ENCODE data around the gene SLC16A14. TPM values are rescaled to one million over a fixed set of nuclear protein-coding genes. Genes with fewer than 3 reads are reported as not detected.

The SLC16A14 gene
- polyA plus RNA-seq, 3 donors = 5.0 to 8.2 (median 7.6) TPM

DNA sequence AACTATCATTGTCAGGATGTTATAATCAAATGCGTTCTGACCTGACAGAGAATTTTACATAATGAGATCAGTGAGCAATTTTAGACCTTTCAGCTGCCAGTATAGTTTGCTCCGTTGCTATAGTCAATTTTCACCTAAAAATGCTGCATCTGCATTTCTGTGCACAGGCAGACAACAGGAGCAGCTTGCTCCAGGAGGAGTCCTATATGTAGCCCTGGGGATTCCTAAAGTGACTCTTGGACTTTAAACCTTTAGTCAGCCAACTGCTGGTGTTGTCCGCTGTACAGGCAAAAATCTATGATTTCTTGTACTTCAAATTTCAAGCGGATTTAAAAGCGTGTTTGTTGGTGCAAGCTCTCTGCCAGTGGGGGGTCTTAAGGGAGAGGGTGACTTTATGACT lies 25.7 kb downstream of the SLC16A14 start:
- no peak for DNase-seq (ENCODE audit: low read depth in 3 of 3, low spot score in 2 of 3)

DNA sequence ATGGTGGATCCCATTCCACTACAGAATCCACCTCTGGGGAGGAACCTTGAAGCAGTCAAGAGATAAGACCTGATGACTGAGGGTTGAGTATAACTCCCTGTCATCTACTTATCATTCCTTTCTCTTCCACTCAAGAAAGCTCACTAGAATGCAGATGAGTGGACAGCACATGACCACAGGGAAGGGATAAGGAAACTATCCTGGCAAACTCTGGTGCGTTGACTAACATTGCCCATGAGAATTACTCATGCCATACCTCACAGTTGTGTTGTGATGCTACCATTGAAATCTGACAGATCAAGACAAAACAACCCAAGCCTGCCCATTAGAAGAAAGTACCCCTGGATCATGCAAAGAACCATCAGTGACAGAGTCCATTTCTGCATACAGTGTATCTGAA lies 26.5 kb downstream of the SLC16A14 start:
- DNase-seq (ENCODE audit: low read depth in 3 of 3, low spot score in 2 of 3) = no peak

DNA sequence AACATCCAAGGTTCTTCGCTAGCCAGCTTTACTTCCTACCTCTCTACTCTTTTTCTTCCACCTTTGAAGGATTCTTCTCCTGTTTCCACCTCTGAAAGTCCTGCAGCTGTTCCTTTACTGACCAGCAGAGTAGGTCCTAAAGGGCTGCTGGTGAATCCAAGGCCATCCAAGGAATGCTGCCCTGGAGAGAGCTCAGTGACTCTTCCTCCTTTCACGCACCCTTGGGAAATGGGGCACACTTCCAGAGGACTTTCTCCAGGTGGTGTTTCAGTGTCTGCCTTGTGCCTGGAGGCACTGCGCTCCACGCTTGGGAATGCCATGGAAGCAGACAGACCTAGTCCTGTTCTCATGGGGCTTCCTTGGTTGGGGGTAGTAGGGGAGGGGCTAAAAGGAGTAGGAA lies 45.4 kb downstream of the SLC16A14 start:
- no peak for DNase-seq (ENCODE audit: low read depth in 3 of 3, low spot score in 2 of 3)

DNA sequence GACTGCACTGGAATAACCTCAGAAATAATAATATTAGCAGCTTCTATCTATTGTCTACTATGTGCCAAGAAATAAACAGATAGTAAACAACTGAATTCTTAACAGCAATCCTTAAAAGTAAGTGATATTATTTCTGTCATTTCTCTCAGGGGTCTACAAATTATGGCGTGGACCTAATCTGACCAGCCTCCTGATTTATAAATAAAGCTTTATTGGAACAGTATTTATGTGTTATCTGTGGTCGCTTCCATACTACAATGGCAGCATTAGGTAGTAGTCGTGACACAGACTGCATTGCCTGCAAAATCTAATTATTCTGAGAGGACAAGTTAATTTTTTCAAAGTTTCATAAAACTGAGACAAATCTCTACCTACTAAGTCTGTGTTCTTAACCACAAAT lies 49.0 kb downstream of the SLC16A14 start:
- no peak for DNase-seq (ENCODE audit: low read depth in 3 of 3, low spot score in 2 of 3)

DNA sequence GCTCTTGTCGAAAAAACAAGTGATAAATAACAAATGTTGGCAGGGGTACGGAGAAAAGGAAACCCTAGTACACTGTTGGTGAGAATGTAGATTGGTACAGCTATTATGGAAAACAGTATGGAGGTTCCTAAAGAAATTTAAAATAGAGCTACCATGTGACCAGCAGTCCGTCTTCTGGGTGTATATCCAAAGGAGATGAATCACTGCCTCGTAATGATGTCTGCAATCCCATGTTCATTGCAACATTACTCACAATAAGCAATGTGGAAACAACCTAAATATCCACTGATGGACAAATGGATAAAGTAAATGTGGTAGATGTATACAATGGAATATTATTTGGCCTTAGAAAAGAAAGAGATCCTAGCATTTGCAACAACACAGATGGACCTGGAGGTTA lies 50.6 kb downstream of the SLC16A14 start:
- no peak for DNase-seq (ENCODE audit: low read depth in 3 of 3, low spot score in 2 of 3)

DNA sequence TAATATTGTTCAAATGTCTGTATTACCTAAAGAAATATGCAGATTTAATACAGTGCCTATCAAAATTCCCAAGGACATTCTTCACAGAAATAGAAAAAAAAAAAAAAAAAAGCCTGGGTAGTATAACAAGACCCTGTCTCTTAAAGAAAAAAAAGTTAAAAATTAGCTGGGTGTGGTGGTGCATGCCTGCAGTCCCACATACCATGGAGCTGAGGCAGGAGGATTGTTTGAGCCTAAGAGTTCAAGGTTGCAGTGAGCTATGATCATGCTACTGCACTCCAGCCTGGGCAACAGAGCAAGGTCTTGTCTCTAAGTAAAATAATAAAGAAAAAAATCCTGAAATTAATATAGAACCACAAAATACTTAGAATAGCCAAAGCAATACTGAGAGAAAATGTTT lies 51.9 kb downstream of the SLC16A14 start:
- DNase-seq (ENCODE audit: low read depth in 3 of 3, low spot score in 2 of 3) = no peak

DNA sequence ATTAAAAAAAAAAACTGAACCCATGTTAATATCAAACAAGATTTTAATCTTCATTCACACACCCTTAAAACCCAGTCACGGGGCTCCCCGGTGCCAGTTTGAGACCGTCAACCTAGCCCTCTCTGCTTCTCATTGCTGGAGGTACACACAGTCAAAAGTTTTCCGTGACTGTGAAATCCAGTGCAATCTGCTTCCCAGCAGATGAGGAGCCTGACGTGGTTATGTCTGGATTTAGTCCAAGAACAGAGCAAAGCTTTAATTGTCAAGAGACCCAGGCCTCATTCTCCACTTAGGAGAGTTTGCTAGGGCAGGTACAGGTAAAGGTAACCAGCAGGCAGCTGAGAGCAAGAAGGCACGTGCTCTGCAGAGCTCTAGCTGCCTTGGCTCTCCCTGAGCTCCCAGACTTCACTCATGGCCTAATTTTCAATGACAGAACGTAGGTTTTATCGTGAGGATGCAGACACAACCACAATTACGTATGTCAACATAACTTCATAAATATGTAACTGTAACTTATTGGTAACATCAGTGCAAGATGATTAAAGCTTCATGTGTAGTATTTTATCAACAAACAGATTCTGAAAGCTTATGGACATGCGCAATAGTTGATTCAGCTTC lies 56.3 kb downstream of the SLC16A14 start:
- DNase-seq (ENCODE audit: low read depth in 3 of 3, low spot score in 2 of 3) = no peak

DNA sequence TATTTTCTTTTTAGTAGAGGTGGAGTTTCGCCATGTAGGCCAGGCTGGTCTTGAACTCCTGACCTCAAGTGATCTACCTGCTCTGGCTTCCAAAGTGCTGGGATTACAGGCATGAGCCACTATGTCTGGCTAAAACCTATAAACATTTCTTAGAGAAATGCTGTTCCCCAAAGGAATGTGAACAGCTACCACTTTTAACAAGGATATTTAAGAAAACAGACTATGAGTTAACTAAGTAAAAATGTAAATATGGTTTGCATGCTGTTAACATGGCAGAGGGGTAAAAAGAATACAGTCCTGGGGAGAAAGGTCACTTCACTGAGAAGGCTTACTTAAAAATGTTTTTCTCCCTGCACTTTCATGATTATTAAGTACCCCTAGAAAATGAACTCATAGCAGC lies 57.1 kb downstream of the SLC16A14 start:
- no peak for DNase-seq (ENCODE audit: low read depth in 3 of 3, low spot score in 2 of 3)

DNA sequence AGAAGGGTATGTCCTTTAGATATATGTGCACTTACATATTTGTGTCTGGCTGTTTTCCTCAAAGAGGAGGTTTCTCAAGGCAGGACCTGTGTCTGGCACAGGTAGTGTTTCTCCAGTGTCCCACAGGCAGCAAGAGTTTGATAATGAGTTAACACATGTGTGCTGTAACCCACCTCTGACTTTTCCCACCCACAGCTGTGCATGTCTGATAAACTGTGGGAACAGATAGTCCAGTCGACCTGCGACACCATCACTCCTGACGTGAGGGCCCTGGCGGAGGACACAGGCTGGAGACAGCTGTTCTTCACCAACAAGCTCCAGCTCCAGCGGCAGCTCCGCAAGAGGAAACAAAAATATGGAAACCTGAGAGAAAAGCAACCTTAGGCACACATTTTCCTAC lies 58.2 kb downstream of the SLC16A14 start:
- DNase-seq (ENCODE audit: low read depth in 3 of 3, low spot score in 2 of 3) = no peak

DNA sequence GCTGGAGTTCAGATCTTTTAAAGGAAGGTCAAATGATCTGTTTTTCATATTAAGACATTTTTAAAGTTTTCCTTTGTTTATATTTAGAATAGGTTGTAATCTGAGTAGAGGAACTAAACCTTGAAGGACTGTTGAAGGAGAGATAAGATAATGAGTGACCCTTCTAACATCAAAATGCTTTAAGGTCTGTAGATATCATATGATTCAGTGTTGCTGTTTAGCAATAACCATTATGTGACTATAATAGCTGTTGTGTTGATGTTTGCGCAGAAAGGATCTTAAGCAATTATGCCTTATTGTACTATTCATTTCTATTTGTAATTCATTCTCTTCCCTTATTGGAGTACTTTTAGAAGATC lies 60.0 kb downstream of the SLC16A14 start:
- DNase-seq (ENCODE audit: low read depth in 3 of 3, low spot score in 2 of 3) = no peak

DNA sequence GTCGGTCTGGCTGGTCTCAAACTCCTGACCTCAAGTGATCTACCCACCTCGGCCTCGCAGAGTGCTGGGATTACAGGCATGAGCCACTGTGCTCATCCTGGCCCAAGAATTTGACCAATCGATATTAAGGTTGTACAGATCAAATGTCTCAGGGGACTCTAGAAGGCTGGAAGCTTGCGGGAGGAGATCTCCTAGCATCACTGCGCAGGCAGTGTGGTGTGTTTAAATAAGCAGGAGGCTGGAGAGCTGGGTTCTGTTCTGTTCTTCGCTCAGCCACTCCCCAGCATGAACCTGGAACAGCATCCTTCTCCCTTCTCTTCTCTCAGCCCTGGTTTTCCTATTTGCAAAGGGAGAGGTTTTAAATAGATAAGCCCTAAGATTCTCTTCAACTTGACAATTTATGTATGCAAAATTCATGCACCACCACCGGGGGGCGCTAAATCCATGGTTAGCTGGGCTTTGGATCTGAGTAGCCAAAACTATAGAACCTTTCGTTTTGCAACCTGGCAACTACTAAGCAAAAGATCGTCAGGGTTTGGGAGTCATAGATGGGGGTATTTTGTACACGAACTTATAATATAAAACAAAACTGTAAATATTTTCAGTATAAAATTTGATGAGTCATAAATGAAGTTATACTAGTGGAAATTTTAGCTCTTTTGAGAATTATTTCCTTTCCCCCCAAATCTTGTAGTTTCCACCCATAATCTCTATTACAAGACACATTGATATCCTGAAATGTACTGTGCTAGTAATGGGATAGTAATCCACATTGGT lies 60.6 kb downstream of the SLC16A14 start:
- DNase-seq (ENCODE audit: low read depth in 3 of 3, low spot score in 2 of 3) = peak; percentile 1 to 15 (median 12)

DNA sequence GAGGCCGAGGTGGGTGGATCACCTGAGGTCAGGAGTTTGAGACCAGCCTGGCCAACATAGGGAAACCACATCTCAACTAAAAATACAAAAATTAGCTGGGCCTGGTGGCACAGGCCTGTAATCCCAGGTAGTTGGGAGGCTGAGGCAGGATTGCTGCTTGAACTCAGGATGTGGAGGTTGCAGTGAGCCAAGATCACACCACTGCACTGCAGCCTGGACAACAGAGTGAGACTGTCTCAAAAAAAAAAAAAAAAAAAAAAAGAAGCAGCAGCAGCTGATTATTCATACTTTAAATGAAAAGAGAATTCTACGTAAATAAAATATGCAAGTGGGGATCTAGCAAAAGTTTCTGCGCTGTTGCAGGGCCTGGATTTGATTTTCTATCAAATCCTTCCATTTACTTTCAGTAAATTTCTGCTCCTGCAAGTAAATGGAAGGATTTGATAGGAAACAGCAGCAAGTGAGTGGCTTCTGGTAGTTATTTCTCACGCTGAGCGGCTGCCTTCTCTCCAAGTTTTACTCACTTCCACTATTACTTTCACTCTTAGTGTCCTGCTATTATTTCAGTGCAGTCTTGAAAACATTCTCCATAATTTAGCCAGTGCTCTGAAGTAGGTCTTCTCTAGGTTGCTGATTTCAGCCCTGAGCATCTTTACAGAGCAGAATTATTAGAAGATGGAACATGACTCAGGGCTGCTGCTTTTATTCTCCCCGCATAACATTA lies 68.4 kb downstream of the SLC16A14 start:
- no peak for DNase-seq (ENCODE audit: low read depth in 3 of 3, low spot score in 2 of 3)

DNA sequence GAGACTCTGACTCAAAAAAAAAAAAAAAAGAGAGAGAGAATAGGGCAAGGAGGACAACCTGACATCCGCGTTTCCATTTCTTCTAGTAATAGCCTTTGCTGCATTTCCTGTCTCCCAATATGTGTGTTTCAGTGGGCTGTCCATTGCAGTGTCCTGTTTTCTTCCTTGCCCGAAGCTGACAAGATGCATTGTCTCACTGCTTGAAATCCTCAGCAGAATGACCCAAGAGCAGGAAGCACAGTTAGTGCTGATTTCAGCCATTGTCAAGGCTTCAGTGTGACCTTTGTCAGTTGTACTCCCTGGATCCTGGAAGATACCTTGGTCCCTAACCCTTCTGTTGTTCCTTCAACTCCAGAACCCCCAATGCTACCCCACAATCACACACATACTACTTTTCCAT lies 71.2 kb downstream of the SLC16A14 start:
- no peak for DNase-seq (ENCODE audit: low read depth in 3 of 3, low spot score in 2 of 3)

DNA sequence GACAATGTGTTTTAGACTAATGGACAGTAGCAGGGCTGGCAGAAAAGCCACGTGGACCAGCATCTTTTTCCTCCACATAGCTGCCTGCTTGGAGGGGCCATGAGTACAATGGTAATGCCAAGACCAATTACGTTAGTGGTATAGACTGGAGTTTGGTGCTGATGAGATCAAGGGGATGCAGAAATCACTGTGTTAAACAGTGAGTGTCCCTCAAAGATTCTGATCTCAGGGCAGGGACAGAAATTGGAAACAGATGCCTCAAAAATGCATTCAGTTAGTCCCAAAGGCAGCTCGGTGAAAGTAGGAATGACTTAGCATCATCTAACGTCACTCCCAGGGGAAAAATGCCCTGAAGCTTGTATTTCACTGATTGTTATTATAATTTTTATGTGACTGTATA lies 72.4 kb downstream of the SLC16A14 start:
- no peak for DNase-seq (ENCODE audit: low read depth in 3 of 3, low spot score in 2 of 3)

DNA sequence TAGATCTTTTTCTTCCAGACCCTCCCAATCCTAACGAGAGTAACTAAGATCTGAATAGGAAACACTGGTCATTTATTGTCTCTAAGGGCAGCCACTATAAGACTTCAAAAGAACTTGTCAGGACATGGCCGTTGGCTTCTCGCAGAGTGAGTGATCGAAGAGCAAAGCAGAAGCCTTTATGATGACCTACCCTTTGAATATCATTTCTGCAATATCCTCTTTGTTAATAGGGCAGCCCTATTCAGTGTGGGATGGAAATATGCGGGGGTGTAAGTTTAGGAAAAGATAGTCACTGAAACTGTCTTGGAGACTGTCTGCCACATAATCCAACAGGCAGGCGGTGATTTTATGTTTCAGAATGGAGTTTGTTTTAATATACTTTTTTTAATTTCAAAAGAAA lies 75.5 kb downstream of the SLC16A14 start:
- no peak for DNase-seq (ENCODE audit: low read depth in 3 of 3, low spot score in 2 of 3)

Other genes with a start within 250 kb of the SLC16A14 start
- 100 to 1,000 TPM; 193 to 212 (median 207) TPM for gene TRIP12, start 146.9 kb downstream of the SLC16A14 start, polyA plus RNA-seq (ENCODE audit: insufficient read length in 3 of 3)
- 1 to 10 TPM; 6.4 to 7.1 (median 7.0) TPM for gene FBXO36, start 146.4 kb downstream of the SLC16A14 start, polyA plus RNA-seq (ENCODE audit: insufficient read length in 3 of 3)
- gene SP110, start 151.1 kb upstream of the SLC16A14 start, polyA plus RNA-seq (ENCODE audit: insufficient read length in 3 of 3) = 10 to 100 TPM; 17.4 to 26.7 (median 18.5) TPM
- under 1 TPM; 0.68 to 0.97 (median 0.74) TPM for gene SP140, start 156.8 kb upstream of the SLC16A14 start, polyA plus RNA-seq (ENCODE audit: insufficient read length in 3 of 3)